Endothelial cell of umbilical vein (primary cell): ENCODE measurements around the gene ATP2A2.

Source experiments
- JUN ChIP-seq: IDR thresholded peaks from 2 replicates; pipeline ENCODE4 v1.6.1; 2011; ENCODE audit warnings: borderline replicate concordance, low read depth; ENCODE audit not compliant: insufficient read length, insufficient read depth
- MYC ChIP-seq: IDR thresholded peaks from one replicate; pipeline ENCODE4 v1.6.1; 2011; ENCODE audit warnings: mild to moderate bottlenecking, low read depth, low read length
- POLR2A ChIP-seq: IDR thresholded peaks from 2 replicates; pipeline ENCODE4 v1.6.1; 2012; ENCODE audit warnings: low read depth, mild to moderate bottlenecking, control low read depth, low read length
- TF ChIP-seq, protein P1 (sequence below), 2 donors: IDR thresholded peaks; 1 replicate in 1 of 2; 2 replicates in 1 of 2; pipeline ENCODE4 v1.5.1; 2011; ENCODE audit warnings: low read length in 2 of 2, mild to moderate bottlenecking in 2 of 2, moderate library complexity in 2 of 2, control low read depth in 1 of 2, inconsistent platforms in 1 of 2, low read depth in 1 of 2; ENCODE audit not compliant: insufficient read depth in 1 of 2; ENCODE audit errors: extremely low read depth in 1 of 2

DNA sequence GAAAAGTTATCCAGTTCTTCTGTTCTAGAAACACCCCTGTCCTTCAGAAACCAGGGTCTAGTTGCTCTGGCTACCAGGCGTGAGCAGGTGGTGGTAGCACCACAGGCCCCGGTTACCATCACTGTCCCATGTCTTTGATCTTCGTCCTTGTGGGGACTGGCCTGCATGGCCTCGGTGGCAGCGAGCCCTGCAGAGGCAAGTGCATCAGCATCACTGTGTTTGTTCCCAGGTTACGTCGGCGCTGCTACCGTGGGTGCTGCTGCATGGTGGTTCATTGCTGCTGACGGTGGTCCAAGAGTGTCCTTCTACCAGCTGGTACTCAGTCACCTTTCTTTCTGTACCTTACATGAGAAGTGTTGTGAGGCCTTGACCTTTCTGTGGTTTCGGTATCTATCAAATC, 63.6 kb downstream of the ATP2A2 start:
- TF ChIP-seq JUN: no peak
- TF ChIP-seq, protein P1, sequence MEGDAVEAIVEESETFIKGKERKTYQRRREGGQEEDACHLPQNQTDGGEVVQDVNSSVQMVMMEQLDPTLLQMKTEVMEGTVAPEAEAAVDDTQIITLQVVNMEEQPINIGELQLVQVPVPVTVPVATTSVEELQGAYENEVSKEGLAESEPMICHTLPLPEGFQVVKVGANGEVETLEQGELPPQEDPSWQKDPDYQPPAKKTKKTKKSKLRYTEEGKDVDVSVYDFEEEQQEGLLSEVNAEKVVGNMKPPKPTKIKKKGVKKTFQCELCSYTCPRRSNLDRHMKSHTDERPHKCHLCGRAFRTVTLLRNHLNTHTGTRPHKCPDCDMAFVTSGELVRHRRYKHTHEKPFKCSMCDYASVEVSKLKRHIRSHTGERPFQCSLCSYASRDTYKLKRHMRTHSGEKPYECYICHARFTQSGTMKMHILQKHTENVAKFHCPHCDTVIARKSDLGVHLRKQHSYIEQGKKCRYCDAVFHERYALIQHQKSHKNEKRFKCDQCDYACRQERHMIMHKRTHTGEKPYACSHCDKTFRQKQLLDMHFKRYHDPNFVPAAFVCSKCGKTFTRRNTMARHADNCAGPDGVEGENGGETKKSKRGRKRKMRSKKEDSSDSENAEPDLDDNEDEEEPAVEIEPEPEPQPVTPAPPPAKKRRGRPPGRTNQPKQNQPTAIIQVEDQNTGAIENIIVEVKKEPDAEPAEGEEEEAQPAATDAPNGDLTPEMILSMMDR (IDR thresholded peaks at IDR 0.05; ENCODE audit: extremely low read depth in 1 of 2, insufficient read depth in 1 of 2, low read depth in 1 of 2, low read length in 2 of 2): no peak
- no peak for TF ChIP-seq POLR2A
- TF ChIP-seq MYC: no peak
